Iris pigment epithelial cell (primary cell): ENCODE measurements around the gene TMEM170B.

Source experiments
- DNase-seq: peaks from one replicate; pipeline ENCODE4 v3.0.0-alpha.2; 2011; ENCODE audit warnings: low read depth

TMEM170B gene

GRCh38 chr6:11537229-11538051, at the start of gene TMEM170B:
TMEM170B (plus strand) TSS chr6:11537749; CDS start chr6:11538278, 529 bp downstream.
- DNase-seq, result peak; percentile 82

GRCh38 chr6:11490996-11491395, 46.6 kb upstream of the TMEM170B start:
- no peak for DNase-seq

- no peak for DNase-seq
Measured at GRCh38 chr6:11491596-11492463, 45.7 kb upstream of the TMEM170B start.

- DNase-seq, result peak; percentile 45
Measured at GRCh38 chr6:11492464-11493290, 44.9 kb upstream of the TMEM170B start.

GRCh38 chr6:11493974-11494373, 43.6 kb upstream of the TMEM170B start:
- DNase-seq, result peak; percentile 20

GRCh38 chr6:11494786-11495564, 42.6 kb upstream of the TMEM170B start:
- no peak for DNase-seq

GRCh38 chr6:11495565-11496145, 41.9 kb upstream of the TMEM170B start:
- no peak for DNase-seq

- peak; percentile 83 for DNase-seq
Measured at GRCh38 chr6:11496152-11497060, 41.1 kb upstream of the TMEM170B start.

- DNase-seq, result no peak
Measured at GRCh38 chr6:11497107-11497506, 40.4 kb upstream of the TMEM170B start.

GRCh38 chr6:11497881-11498280, 39.7 kb upstream of the TMEM170B start:
- no peak for DNase-seq

- peak; percentile 91 for DNase-seq
Measured at GRCh38 chr6:11500008-11500407, 37.5 kb upstream of the TMEM170B start.

GRCh38 chr6:11509471-11509870, 28.1 kb upstream of the TMEM170B start:
- DNase-seq, result no peak

- DNase-seq, result no peak
Measured at GRCh38 chr6:11514672-11515071, 22.9 kb upstream of the TMEM170B start.

GRCh38 chr6:11515763-11516162, 21.8 kb upstream of the TMEM170B start:
- no peak for DNase-seq

GRCh38 chr6:11522812-11523605, 14.5 kb upstream of the TMEM170B start:
- DNase-seq, result no peak

GRCh38 chr6:11525468-11526155, 11.9 kb upstream of the TMEM170B start:
- peak; percentile 77 for DNase-seq

GRCh38 chr6:11526156-11526505, 11.4 kb upstream of the TMEM170B start:
- no peak for DNase-seq

- DNase-seq, result no peak
Measured at GRCh38 chr6:11527274-11527870, 10.2 kb upstream of the TMEM170B start.
